GM23338 (cell line): ENCODE measurements around the gene CAMSAP1. TPM values are rescaled to one million over a fixed set of nuclear protein-coding genes. Genes with fewer than 3 reads are reported as not detected.

ENCODE experiments used
- ATAC-seq: fragments of 200-7000 bp; cut with Tn5 transposase; 3 replicates; pipeline ENCODE4 v1.9.1; 2020
- DNase-seq: peaks from one replicate; pipeline ENCODE4 v3.0.0-alpha.2; 2015; ENCODE audit warnings: low spot score
- H2AFZ ChIP-seq: fragments of 200-600 bp; sonication (generic); 2 replicates; pipeline ENCODE4 v1.8.0; 2016; ENCODE audit warnings: antibody characterized with exemption, mild to moderate bottlenecking, moderate library complexity
- H3F3A ChIP-seq: fragments of 200-600 bp; sonication (generic); replicated peaks from 2 replicates; pipeline ENCODE4 v1.8.0; 2017; ENCODE audit warnings: antibody characterized with exemption, mixed run types, low read depth
- H3K27ac ChIP-seq: fragments of 200-600 bp; sonication (generic); 2 replicates; pipeline ENCODE4 v1.6.1; 2016; ENCODE audit warnings: low read depth
- H3K27me3 ChIP-seq: fragments of 200-600 bp; sonication (generic); 2 replicates; pipeline ENCODE4 v1.8.0; 2016; ENCODE audit warnings: mild to moderate bottlenecking, mixed run types, moderate library complexity; ENCODE audit not compliant: insufficient read depth
- H3K36me3 ChIP-seq: fragments of 200-600 bp; sonication (generic); 2 replicates; pipeline ENCODE4 v1.8.0; 2016; ENCODE audit warnings: mild to moderate bottlenecking; ENCODE audit not compliant: insufficient read depth
- H3K4me1 ChIP-seq: fragments of 200-600 bp; sonication (generic); 2 replicates; pipeline ENCODE4 v1.8.0; 2016; ENCODE audit warnings: mild to moderate bottlenecking, moderate library complexity; ENCODE audit not compliant: insufficient read depth
- H3K4me2 ChIP-seq: fragments of 200-600 bp; sonication (generic); 2 replicates; pipeline ENCODE4 v1.7.1; 2017; ENCODE audit warnings: mixed run types
- H3K4me3 ChIP-seq: fragments of 200-600 bp; sonication (generic); 2 replicates; pipeline ENCODE4 v1.6.1; 2016; ENCODE audit warnings: mixed run types
- H3K79me2 ChIP-seq: fragments of 200-600 bp; sonication (generic); replicated peaks from 2 replicates; pipeline ENCODE4 v1.8.0; 2017; ENCODE audit warnings: mild to moderate bottlenecking; ENCODE audit not compliant: insufficient read depth
- H3K9me2 ChIP-seq: fragments of 200-600 bp; sonication (generic); 2 replicates; pipeline ENCODE4 v1.8.0; 2017; ENCODE audit not compliant: insufficient read depth
- H4K20me1 ChIP-seq: fragments of 200-600 bp; sonication (generic); replicated peaks from 2 replicates; pipeline ENCODE4 v1.8.0; 2017; ENCODE audit warnings: mild to moderate bottlenecking; ENCODE audit not compliant: insufficient read depth
- H3K27ac Mint-ChIP-seq: 2 replicates; pipeline ENCODE4 v1.8.0; 2020; ENCODE audit warnings: inconsistent platforms, mild to moderate bottlenecking, moderate library complexity, mixed read lengths
- H3K27me3 Mint-ChIP-seq: 3 replicates; pipeline ENCODE4 v1.8.0; 2022; ENCODE audit warnings: low read depth, mild to moderate bottlenecking, moderate library complexity, mixed read lengths, inconsistent platforms; ENCODE audit not compliant: insufficient read depth, poor library complexity
- H3K36me3 Mint-ChIP-seq: 3 replicates; pipeline ENCODE4 v1.8.0; 2021; ENCODE audit warnings: low read depth, mild to moderate bottlenecking, inconsistent platforms, moderate library complexity, mixed read lengths
- H3K4me1 Mint-ChIP-seq: 3 replicates; pipeline ENCODE4 v1.8.0; 2020; ENCODE audit warnings: mild to moderate bottlenecking, inconsistent platforms, mixed read lengths
- H3K4me3 Mint-ChIP-seq: 3 replicates; pipeline ENCODE4 v1.8.0; 2021; ENCODE audit warnings: moderate library complexity, mild to moderate bottlenecking, inconsistent platforms, mixed read lengths
- H3K9me3 Mint-ChIP-seq: 3 replicates; pipeline ENCODE4 v1.8.0; 2020; ENCODE audit warnings: moderate library complexity, mild to moderate bottlenecking, inconsistent platforms, mixed read lengths
- CREB1 ChIP-seq: fragments of 250-450 bp; sonication (Bioruptor Pico); IDR thresholded peaks from 2 replicates; pipeline ENCODE4 v1.5.0; 2020; ENCODE audit warnings: low read depth, mild to moderate bottlenecking, moderate library complexity
- EZH2 ChIP-seq: fragments of 200-600 bp; sonication (generic); IDR thresholded peaks from one replicate; pipeline ENCODE4 v1.8.0; 2017; ENCODE audit warnings: antibody characterized with exemption, mild to moderate bottlenecking, low read depth; ENCODE audit not compliant: unreplicated experiment
- JUNB ChIP-seq: IDR thresholded peaks from one replicate; pipeline ENCODE4 v1.6.1; 2016; ENCODE audit warnings: antibody characterized with exemption; ENCODE audit not compliant: unreplicated experiment
- NANOG ChIP-seq: IDR thresholded peaks from 2 replicates; pipeline ENCODE4 v1.6.1; 2016; ENCODE audit warnings: antibody characterized with exemption, borderline replicate concordance
- POLR2AphosphoS5 ChIP-seq: IDR thresholded peaks from 2 replicates; pipeline ENCODE4 v1.6.1; 2016; ENCODE audit warnings: antibody characterized with exemption, low read depth
- REST ChIP-seq: IDR thresholded peaks from one replicate; pipeline ENCODE4 v1.6.1; 2018; ENCODE audit warnings: antibody characterized with exemption; ENCODE audit not compliant: unreplicated experiment
- STAT1 ChIP-seq: IDR thresholded peaks from one replicate; pipeline ENCODE4 v1.6.1; 2016; ENCODE audit warnings: antibody characterized with exemption; ENCODE audit not compliant: unreplicated experiment
- ZNF114 ChIP-seq: fragments of 250-450 bp; sonication (Bioruptor Pico); IDR thresholded peaks from 2 replicates; pipeline ENCODE4 v1.5.0; 2020; ENCODE audit warnings: mild to moderate bottlenecking, moderate library complexity
- polyA plus RNA-seq: library from polyadenylated mRNA; unstranded; fragments of >200 nt; fragmentation: Nextera tagmentation; extraction: Ambion mirVana; gene quantifications from 2 replicates; pipeline ENCODE4 v1.2.1, GENCODE V29; 2016
- total RNA-seq: library from RNA; depleted of rRNA; stranded (reverse); fragments of >200 nt; shearing (Covaris generic); gene quantifications from 2 replicates; pipeline ENCODE4 v1.2.3, GENCODE V29; 2014
- TF ChIP-seq, protein P1 (sequence below): IDR thresholded peaks from 2 replicates; pipeline ENCODE4 v1.6.1; 2016; ENCODE audit warnings: antibody characterized with exemption

The CAMSAP1 gene
- total and polyA plus RNA-seq, 2 experiments from 2014 or later, result 6.9 to 75.4 TPM

DNA sequence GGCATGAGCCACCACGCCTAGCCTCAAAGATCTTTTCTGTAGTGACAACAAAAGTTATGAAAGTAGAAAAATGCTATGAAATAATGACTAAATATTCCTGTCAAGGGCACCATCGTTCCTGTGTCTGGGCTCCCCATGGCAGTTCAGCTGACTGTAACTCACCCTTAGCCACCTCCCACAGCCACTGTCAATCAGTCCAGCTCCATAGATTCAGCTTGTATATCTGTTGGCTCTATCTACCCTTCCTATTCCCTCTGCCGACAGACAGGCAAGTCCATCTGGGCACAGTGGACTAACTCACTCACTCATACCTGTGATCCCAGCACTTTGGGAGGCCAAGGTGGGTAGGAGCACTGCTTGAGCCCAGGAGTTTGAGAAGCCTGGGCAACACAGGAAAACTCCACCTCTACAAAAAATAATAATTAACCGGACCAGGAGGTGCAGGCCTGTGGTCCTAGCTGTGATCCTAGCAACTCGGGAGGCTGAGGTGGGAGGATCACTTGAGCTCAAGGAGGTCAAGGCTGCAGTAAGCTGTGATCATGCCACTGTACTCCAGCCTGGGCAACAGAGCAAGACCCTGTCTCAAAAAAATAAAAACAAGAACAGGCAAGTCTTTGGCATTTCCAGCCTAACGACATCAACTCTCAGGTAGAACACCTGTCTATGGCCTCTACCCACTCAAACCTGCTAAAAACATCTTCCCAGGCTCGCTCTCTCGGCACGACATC is 6.2 kb downstream of the CAMSAP1 start:
- peaks cover 31% of the 10 kb centered on the region for H3K4me1 ChIP-seq
- no peaks in the 10 kb centered on the region for H3K27me3 ChIP-seq
- H3K79me2 ChIP-seq, result peaks cover 100% of the 10 kb centered on the region
- H3K4me1 Mint-ChIP-seq, result peaks cover 30% of the 10 kb centered on the region
- H3K4me3 Mint-ChIP-seq, result no peak overlapping the region
- H3K27ac ChIP-seq, result no peak overlapping the region
- no peak overlapping the region for H2AFZ ChIP-seq
- DNase-seq (no peak), ATAC-seq (no peak)
- TF ChIP-seq POLR2AphosphoS5, result no peak
- peaks cover 11% of the 10 kb centered on the region; the same call in 2 of the 3 replicates for H3K9me3 Mint-ChIP-seq
- H3F3A ChIP-seq, result no peaks in the 10 kb centered on the region
- H3K27ac Mint-ChIP-seq, result no peak overlapping the region
- peaks cover 80% of the 10 kb centered on the region for H4K20me1 ChIP-seq
- H3K27me3 Mint-ChIP-seq, result no peaks in the 10 kb centered on the region
- no peak overlapping the region for H3K4me3 ChIP-seq
- H3K36me3 ChIP-seq, result no peaks in the 10 kb centered on the region; the same call in 1 of the 2 replicates
- H3K36me3 Mint-ChIP-seq, result peaks cover 59% of the 10 kb centered on the region
- H3K9me2 ChIP-seq, result no peaks in the 10 kb centered on the region
- no peak overlapping the region for H3K4me2 ChIP-seq

GRCh38 chr9:135898634-135899407 is 8.5 kb downstream of the CAMSAP1 start:
- Histone ChIP-seq H3K79me2 (peaks cover 100% of the 10 kb centered on the region), H3K4me2 (no peak overlapping the region), H3K27ac (no peak overlapping the region), H3K4me1 (peaks cover 27% of the 10 kb centered on the region), H3K9me2 (no peaks in the 10 kb centered on the region), H3K4me3 (no peak overlapping the region), H3K36me3 (no peaks in the 10 kb centered on the region; the same call in 1 of the 2 replicates), H3F3A (no peaks in the 10 kb centered on the region), H3K27me3 (no peaks in the 10 kb centered on the region), H2AFZ (no peak overlapping the region), H4K20me1 (peaks cover 77% of the 10 kb centered on the region)
- ATAC-seq, result no peak
- Mint-ChIP-seq H3K27me3 (no peaks in the 10 kb centered on the region), H3K36me3 (peaks cover 48% of the 10 kb centered on the region), H3K4me1 (peaks cover 26% of the 10 kb centered on the region), H3K4me3 (no peak overlapping the region), H3K9me3 (peaks cover 11% of the 10 kb centered on the region; the same call in 2 of the 3 replicates), H3K27ac (no peak overlapping the region)
- no peak for DNase-seq
- TF ChIP-seq ZNF114, result no peak
- no peak for TF ChIP-seq STAT1
- no peak for TF ChIP-seq CREB1
- no peak for TF ChIP-seq EZH2
- TF ChIP-seq JUNB, result no peak
- no peak for TF ChIP-seq NANOG
- TF ChIP-seq, protein P1, sequence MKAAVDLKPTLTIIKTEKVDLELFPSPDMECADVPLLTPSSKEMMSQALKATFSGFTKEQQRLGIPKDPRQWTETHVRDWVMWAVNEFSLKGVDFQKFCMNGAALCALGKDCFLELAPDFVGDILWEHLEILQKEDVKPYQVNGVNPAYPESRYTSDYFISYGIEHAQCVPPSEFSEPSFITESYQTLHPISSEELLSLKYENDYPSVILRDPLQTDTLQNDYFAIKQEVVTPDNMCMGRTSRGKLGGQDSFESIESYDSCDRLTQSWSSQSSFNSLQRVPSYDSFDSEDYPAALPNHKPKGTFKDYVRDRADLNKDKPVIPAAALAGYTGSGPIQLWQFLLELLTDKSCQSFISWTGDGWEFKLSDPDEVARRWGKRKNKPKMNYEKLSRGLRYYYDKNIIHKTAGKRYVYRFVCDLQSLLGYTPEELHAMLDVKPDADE, result no peak
- TF ChIP-seq REST, result no peak
